ENCODE data around the gene C4orf46.
A peak's percentile ranks its signal among the peaks of the same experiment; 100 is the strongest.

The C4orf46 gene

GRCh38 chr4:158636619-158637018, 35.1 kb downstream of the C4orf46 start:
- in situ Hi-C loops (cut with MboI; ENCODE audit: low sequenced_read_pairs, unreplicated experiment) = no loop called here
- TF ChIP-seq CTCF (IDR thresholded peaks at IDR 0.05; ENCODE audit: borderline replicate concordance, control extremely low read depth, extremely low read depth, insufficient read depth, missing control alignments) = no peak
- DNase-seq (ENCODE audit: low spot score) = no peak

- DNase-seq (ENCODE audit: low spot score) = no peak
- in situ Hi-C loops (cut with MboI; ENCODE audit: low sequenced_read_pairs, unreplicated experiment) = no loop called here
- TF ChIP-seq CTCF (IDR thresholded peaks at IDR 0.05; ENCODE audit: borderline replicate concordance, control extremely low read depth, extremely low read depth, insufficient read depth, missing control alignments) = no peak
Measured at GRCh38 chr4:158630893-158631292, 40.8 kb downstream of the C4orf46 start.

GRCh38 chr4:158625544-158625943, 46.1 kb downstream of the C4orf46 start:
- in situ Hi-C loops (cut with MboI; ENCODE audit: low sequenced_read_pairs, unreplicated experiment) = no loop called here
- DNase-seq (ENCODE audit: low spot score) = no peak
- no peak for TF ChIP-seq CTCF (IDR thresholded peaks at IDR 0.05; ENCODE audit: borderline replicate concordance, control extremely low read depth, extremely low read depth, insufficient read depth, missing control alignments)

GRCh38 chr4:158624889-158625478, 46.7 kb downstream of the C4orf46 start:
- TF ChIP-seq CTCF (IDR thresholded peaks at IDR 0.05; ENCODE audit: borderline replicate concordance, control extremely low read depth, extremely low read depth, insufficient read depth, missing control alignments) = peak; percentile 58
- in situ Hi-C loops (cut with MboI; ENCODE audit: low sequenced_read_pairs, unreplicated experiment) = no loop called here
- peak; percentile 27 for DNase-seq (ENCODE audit: low spot score)

- in situ Hi-C loops (cut with MboI; ENCODE audit: low sequenced_read_pairs, unreplicated experiment) = no loop called here
Measured at GRCh38 chr4:158622251-158622650, 49.4 kb downstream of the C4orf46 start.

GRCh38 chr4:158621729-158622128, 50.0 kb downstream of the C4orf46 start:
- in situ Hi-C loops (cut with MboI; ENCODE audit: low sequenced_read_pairs, unreplicated experiment) = no loop called here
- TF ChIP-seq CTCF (IDR thresholded peaks at IDR 0.05; ENCODE audit: borderline replicate concordance, control extremely low read depth, extremely low read depth, insufficient read depth, missing control alignments) = no peak
- DNase-seq (ENCODE audit: low spot score) = no peak

More at GRCh38 chr4:158622251-158622650, 49.4 kb downstream of the C4orf46 start:
- TF ChIP-seq CTCF (IDR thresholded peaks at IDR 0.05; ENCODE audit: borderline replicate concordance, control extremely low read depth, extremely low read depth, insufficient read depth, missing control alignments) = no peak
- no peak for DNase-seq (ENCODE audit: low spot score)
